GM19463 (cell line): ENCODE results near the gene CACNA1C.

Experiments
- ATAC-seq: cut with Tn5 transposase; IDR thresholded peaks from one replicate; pipeline ENCODE4 v1.9.1; 2021; ENCODE audit warnings: mild to moderate bottlenecking, moderate library complexity; ENCODE audit not compliant: unreplicated experiment

Gene CACNA1C

GRCh38 chr12:2273288-2273687, 220.5 kb downstream of the CACNA1C start:
- no peak for ATAC-seq

GRCh38 chr12:2273751-2274150, 221.0 kb downstream of the CACNA1C start:
- ATAC-seq: no peak

GRCh38 chr12:2274733-2275132, 221.9 kb downstream of the CACNA1C start:
- no peak for ATAC-seq

- no peak for ATAC-seq
Observed at GRCh38 chr12:2276288-2277033, 223.7 kb downstream of the CACNA1C start.

GRCh38 chr12:2277492-2278155, 224.8 kb downstream of the CACNA1C start:
- no peak for ATAC-seq

GRCh38 chr12:2281446-2281845, 228.7 kb downstream of the CACNA1C start:
- no peak for ATAC-seq

GRCh38 chr12:2282318-2282717, 229.5 kb downstream of the CACNA1C start:
- no peak for ATAC-seq

- ATAC-seq: no peak
Observed at GRCh38 chr12:2283480-2283879, 230.7 kb downstream of the CACNA1C start.

- ATAC-seq: no peak
Observed at GRCh38 chr12:2283916-2284315, 231.1 kb downstream of the CACNA1C start.

GRCh38 chr12:2284321-2284813, 231.6 kb downstream of the CACNA1C start:
- ATAC-seq: no peak

GRCh38 chr12:2284857-2285256, 232.1 kb downstream of the CACNA1C start:
- no peak for ATAC-seq

GRCh38 chr12:2285462-2285861, 232.7 kb downstream of the CACNA1C start:
- ATAC-seq: no peak

GRCh38 chr12:2286047-2286446, 233.3 kb downstream of the CACNA1C start:
- ATAC-seq: no peak

- no peak for ATAC-seq
Observed at GRCh38 chr12:2286461-2287131, 233.8 kb downstream of the CACNA1C start.

GRCh38 chr12:2287151-2287550, 234.4 kb downstream of the CACNA1C start:
- no peak for ATAC-seq

- ATAC-seq: no peak
Observed at GRCh38 chr12:2287589-2287988, 234.8 kb downstream of the CACNA1C start.

- ATAC-seq: no peak
Observed at GRCh38 chr12:2288001-2288400, 235.2 kb downstream of the CACNA1C start.

- no peak for ATAC-seq
Observed at GRCh38 chr12:2288471-2288870, 235.7 kb downstream of the CACNA1C start.

GRCh38 chr12:2288875-2289274, 236.1 kb downstream of the CACNA1C start:
- no peak for ATAC-seq

- no peak for ATAC-seq
Observed at GRCh38 chr12:2289525-2289924, 236.7 kb downstream of the CACNA1C start.

GRCh38 chr12:2290091-2290490, 237.3 kb downstream of the CACNA1C start:
- no peak for ATAC-seq
